ENCODE results near the gene WWOX. TPM values are rescaled to one million over a fixed set of nuclear protein-coding genes. Genes with fewer than 3 reads are reported as not detected.

The WWOX gene
- total and polyA plus RNA-seq, 7 donors, result 7.1 to 46.8 (median 16.1) TPM

GRCh38 chr16:78415013-78415412 is 315.6 kb downstream of the WWOX start:
- TF ChIP-seq POLR2A (IDR thresholded peaks at IDR 0.05) (no peak), POLR2AphosphoS5 (IDR thresholded peaks at IDR 0.05) (no peak), EP300 (IDR thresholded peaks at IDR 0.05) (no peak), CTCF (IDR thresholded peaks at IDR 0.05) (no peak)
- WGBS, 2 donors, result 84 to 93% methylated on average over 5 of the region's 5 CpGs
- Histone ChIP-seq H3K27ac (no peak overlapping the region), H3K27me3 (no peaks in the 10 kb centered on the region), H3K9me3 (no peaks in the 10 kb centered on the region), H3K36me3 (no peaks in the 10 kb centered on the region), H3K4me1 (no peaks in the 10 kb centered on the region), H3K4me3 (no peak overlapping the region)
- intact Hi-C loops (cut with DNase I), result no loop called here
- DNase-seq, result no peak

GRCh38 chr16:78415669-78416068 is 316.2 kb downstream of the WWOX start:
- Histone ChIP-seq H3K27me3 (no peaks in the 10 kb centered on the region), H3K36me3 (no peaks in the 10 kb centered on the region), H3K4me3 (no peak overlapping the region), H3K4me1 (no peaks in the 10 kb centered on the region), H3K9me3 (no peaks in the 10 kb centered on the region), H3K27ac (no peak overlapping the region)
- TF ChIP-seq POLR2AphosphoS5 (IDR thresholded peaks at IDR 0.05) (no peak), EP300 (IDR thresholded peaks at IDR 0.05) (no peak), CTCF (IDR thresholded peaks at IDR 0.05) (no peak), POLR2A (IDR thresholded peaks at IDR 0.05) (no peak)
- 94 to 100% methylated on average over 1 of the region's 1 CpG for WGBS, 2 donors
- intact Hi-C loops (cut with DNase I), result no loop called here
- DNase-seq, result no peak

- Histone ChIP-seq H3K36me3 (no peaks in the 10 kb centered on the region), H3K4me3 (no peak overlapping the region), H3K9me3 (no peaks in the 10 kb centered on the region), H3K27me3 (no peaks in the 10 kb centered on the region), H3K27ac (no peak overlapping the region), H3K4me1 (no peaks in the 10 kb centered on the region)
- intact Hi-C loops (cut with DNase I), result no loop called here
- TF ChIP-seq POLR2A (IDR thresholded peaks at IDR 0.05), result no peak
- no peak for DNase-seq
These were observed 316.9 kb downstream of the WWOX start for GRCh38 chr16:78416400-78416799.

GRCh38 chr16:78421181-78421708 is 321.8 kb downstream of the WWOX start:
- H3K36me3 ChIP-seq, result no peaks in the 10 kb centered on the region
- no peaks in the 10 kb centered on the region for H3K4me1 ChIP-seq
- 85 to 90% methylated on average over 3 of the region's 3 CpGs for WGBS, 2 donors
- H3K27ac ChIP-seq, result no peak overlapping the region
- intact Hi-C loops (cut with DNase I), result no loop called here
- H3K4me3 ChIP-seq, result no peak overlapping the region
- DNase-seq, result no peak
- TF ChIP-seq EP300 (IDR thresholded peaks at IDR 0.05), result no peak
- no peak for TF ChIP-seq POLR2A (IDR thresholded peaks at IDR 0.05)
- no peak for TF ChIP-seq POLR2AphosphoS5 (IDR thresholded peaks at IDR 0.05)
- no peak for TF ChIP-seq CTCF (IDR thresholded peaks at IDR 0.05)
- H3K27me3 ChIP-seq, result no peaks in the 10 kb centered on the region
- no peaks in the 10 kb centered on the region for H3K9me3 ChIP-seq

GRCh38 chr16:78425281-78425680 is 325.8 kb downstream of the WWOX start:
- Histone ChIP-seq H3K27ac (no peak overlapping the region), H3K4me3 (no peak overlapping the region), H3K27me3 (no peaks in the 10 kb centered on the region), H3K36me3 (no peaks in the 10 kb centered on the region), H3K9me3 (no peaks in the 10 kb centered on the region), H3K4me1 (no peaks in the 10 kb centered on the region)
- intact Hi-C loops (cut with DNase I), result no loop called here
- no peak for DNase-seq
- WGBS, 2 donors, result 92 to 94% methylated on average over 4 of the region's 4 CpGs
- no peak for TF ChIP-seq CTCF (IDR thresholded peaks at IDR 0.05)
- no peak for TF ChIP-seq POLR2A (IDR thresholded peaks at IDR 0.05)
- no peak for TF ChIP-seq EP300 (IDR thresholded peaks at IDR 0.05)
- TF ChIP-seq POLR2AphosphoS5 (IDR thresholded peaks at IDR 0.05), result no peak
